Heart left ventricle (tissue), 16 donors: ENCODE data around the gene MAML3. TPM values are rescaled to one million over a fixed set of nuclear protein-coding genes. Genes with fewer than 3 reads are reported as not detected.

Experiments
- ATAC-seq, 4 donors: fragments of 200-7000 bp; cut with Tn5 transposase; one replicate each; pipeline ENCODE4 v1.9.1; 2020 to 2022; ENCODE audit warnings: moderate library complexity in 4 of 4, mild to moderate bottlenecking in 3 of 4, moderate number of reproducible peaks in 1 of 4
- DNase-seq, 5 donors: peaks; one replicate each; pipeline ENCODE4 v3.0.0-alpha.2; 2020
- H3K27ac ChIP-seq, 12 donors: fragments of 200-600 bp; sonication (generic) in 4 of 12; one replicate each; pipeline versions ENCODE4 v1.5.0 to v1.8.0; 2016 to 2022; ENCODE audit warnings: mild to moderate bottlenecking in 2 of 12
- H3K27me3 ChIP-seq, 9 donors: fragments of 200-600 bp; sonication (generic) in 2 of 9; one replicate each; pipeline versions ENCODE4 v1.5.1 to v1.8.0; 2016 to 2022; ENCODE audit warnings: mild to moderate bottlenecking in 3 of 9
- H3K36me3 ChIP-seq, 9 donors: fragments of 200-600 bp; sonication (generic) in 2 of 9; one replicate each; pipeline versions ENCODE4 v1.5.0 to v1.8.0; 2018 to 2022; ENCODE audit warnings: mild to moderate bottlenecking in 2 of 9
- H3K4me1 ChIP-seq, 12 donors: fragments of 200-600 bp; sonication (generic) in 4 of 12; one replicate each; pipeline versions ENCODE4 v1.5.0 to v1.8.0; 2016 to 2022; ENCODE audit warnings: mild to moderate bottlenecking in 3 of 12
- H3K4me3 ChIP-seq, 12 donors: fragments of 200-600 bp; sonication (generic) in 4 of 12; one replicate each; pipeline versions ENCODE4 v1.5.0 to v1.8.0; 2017 to 2022; ENCODE audit warnings: mild to moderate bottlenecking in 9 of 12, moderate library complexity in 4 of 12
- H3K9me3 ChIP-seq, 12 donors: fragments of 200-600 bp; sonication (generic) in 4 of 12; one replicate each; pipeline versions ENCODE4 v1.5.0 to v1.8.0; 2016 to 2022; ENCODE audit warnings: mild to moderate bottlenecking in 1 of 12
- CTCF ChIP-seq, 12 donors: fragments of 200-600 bp; sonication (generic) in 4 of 12; IDR thresholded peaks; one replicate each; pipeline versions ENCODE4 v1.5.0 to v1.8.0; 2018 to 2022; ENCODE audit warnings: antibody characterized with exemption in 12 of 12, mild to moderate bottlenecking in 5 of 12
- POLR2A ChIP-seq, 2 donors: fragments of 450-650 bp; IDR thresholded peaks; one replicate each; pipeline ENCODE4 v1.6.1; 2017; ENCODE audit warnings: antibody characterized with exemption in 2 of 2, mild to moderate bottlenecking in 2 of 2, moderate library complexity in 2 of 2
- WGBS, 4 donors: extraction: QIAGEN DNeasy Blood & Tissue Kit in 2 of 4; methylation state at CpG; one replicate each; pipeline versions ENCODE4 v1.1.5 to v1.1.7; 2013 to 2018; 5-methylcytosine and 5-hydroxymethylcytosine counted together
- intact Hi-C, 10 donors: fragments of 100-400 bp; cut with DNase I; formaldehyde crosslinking; loops; one replicate each; pipeline versions ENCODE4 v1.11.1 to v1.14.2; 2022
- polyA plus RNA-seq, 2 donors: library from polyadenylated mRNA; stranded (reverse); fragments of 200-250 nt; gene quantifications; one replicate each; pipeline ENCODE4 v1.2.3, GENCODE V29; 2013
- total RNA-seq, 9 donors: library from RNA; depleted of rRNA in 2 of 9; stranded (reverse); fragments of >200 nt in 2 of 9; fragmentation: NEBNext Ultra II Directional in 3 of 9; extraction: Animal tissue kit (Norgen Biotek cat#: 25700) in 3 of 9; gene quantifications; one replicate each; pipeline versions ENCODE4 v1.1.0 to v1.2.4, GENCODE V29; 2016 to 2023
- donor health status: ischemic (EF 13 %, LVEDD 7.1; RV severe dilation, severe dysfunction).
- donor health status: healthy with polysubstance abuse.
- donor health status: DM: no; HTN: yes; CAD: no.
- donor health status: DM: no; HTN: no; CAD: no.
- donor health status: ischemic (EF 25% LVEDD 6.9; RV normal size, moderate dysfunction).
- donor health status: ischemic (EF 25% LVEDD 5.7; RV mildly dilated, moderate dysfunction).
- donor health status: healthy.
- donor health status: DM: yes; HTN: yes; CAD: no.
- donor health status: ischemic (EF 35%, LVEDD 5.7; RV mildly dilated, moderate dysfunction).
- donor health status: nonischemic (EF 11% LVEDD 7.7; RV severe dilation, severe dysfunction).
- donor health status: DM: yes; HTN: yes; CAD: no.
- donor health status: PGD.
- donor health status: ischemic (EF 29% LVEDD 5.4; RV normal size, mild dysfunction).
- donor health status: nonischemic (EF 23%, LVEDD 6.1; RV moderate dilation, normal function).

MAML3 gene
- total and polyA plus RNA-seq, 11 donors, result 0.76 to 5.9 (median 2.4) TPM

GRCh38 chr4:139746431-139747171 is 407.4 kb downstream of the MAML3 start:
- Histone ChIP-seq H3K4me1 (peaks cover 0 to 14% (median 4%) of the 10 kb centered on the region in 12 donors), H3K9me3 (no peaks in the 10 kb centered on the region), H3K36me3 (no peaks in the 10 kb centered on the region), H3K27me3 (no peaks in the 10 kb centered on the region), H3K4me3 (no peak overlapping the region), H3K27ac (no peak overlapping the region)
- 79 to 88% (median 83%) methylated on average over 12 of the region's 12 CpGs for WGBS, 4 donors
- TF ChIP-seq POLR2A (IDR thresholded peaks at IDR 0.05) (no peak), CTCF (IDR thresholded peaks at IDR 0.05) (no peak)
- intact Hi-C loops, result no loop called here
- DNase-seq, result no peak
- no peak for ATAC-seq

- H3K27ac ChIP-seq, result no peak overlapping the region
- peaks cover 0 to 27% (median 16%) of the 10 kb centered on the region in 12 donors for H3K4me1 ChIP-seq
- 92 to 95% (median 93%) methylated on average over 6 of the region's 6 CpGs for WGBS, 4 donors
- intact Hi-C loops, result no loop called here
- DNase-seq, result no peak
- no peak for ATAC-seq
- H3K27me3 ChIP-seq, result no peaks in the 10 kb centered on the region
- H3K4me3 ChIP-seq, result no peak overlapping the region
- no peaks in the 10 kb centered on the region for H3K9me3 ChIP-seq
- no peaks in the 10 kb centered on the region for H3K36me3 ChIP-seq
- TF ChIP-seq POLR2A (IDR thresholded peaks at IDR 0.05), result no peak
- no peak for TF ChIP-seq CTCF (IDR thresholded peaks at IDR 0.05)
Observed at GRCh38 chr4:139745111-139745639, 408.8 kb downstream of the MAML3 start.

DNA sequence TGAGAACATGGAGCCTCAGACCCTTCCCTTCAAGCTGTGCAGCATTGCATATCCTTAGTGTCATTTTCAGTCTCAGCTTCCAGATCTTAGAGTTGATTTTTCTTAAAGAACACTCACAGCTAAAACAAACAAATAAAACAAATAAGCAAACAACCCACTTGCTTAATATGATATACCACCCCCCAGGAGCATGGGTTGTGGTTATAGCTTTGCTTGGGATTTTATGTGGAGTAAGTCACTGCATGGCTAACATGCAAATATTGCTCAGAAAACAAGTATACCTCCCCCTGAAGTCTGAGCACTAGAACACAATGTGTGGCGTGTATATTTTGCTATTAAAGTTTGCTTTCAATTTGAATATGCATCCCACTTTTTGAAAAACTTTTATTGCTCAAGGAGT is 409.8 kb downstream of the MAML3 start:
- TF ChIP-seq CTCF (IDR thresholded peaks at IDR 0.05), result no peak
- no peak for TF ChIP-seq POLR2A (IDR thresholded peaks at IDR 0.05)
- no peaks in the 10 kb centered on the region for H3K9me3 ChIP-seq
- DNase-seq, result no peak
- no peaks in the 10 kb centered on the region for H3K27me3 ChIP-seq
- intact Hi-C loops, result loop anchor here in 2 of 10 donors (5.0 kb wide), 2 partner anchors 118 to 513 kb away; no protein-coding TSS in a partner anchor
- H3K4me1 ChIP-seq, result peaks cover 0 to 36% (median 23%) of the 10 kb centered on the region in 12 donors
- no peaks in the 10 kb centered on the region for H3K36me3 ChIP-seq
- H3K4me3 ChIP-seq, result no peak overlapping the region
- ATAC-seq, result no peak
- H3K27ac ChIP-seq, result no peak overlapping the region
- WGBS, 4 donors, result 93 to 100% (median 97%) methylated on average over 1 of the region's 1 CpG

DNA sequence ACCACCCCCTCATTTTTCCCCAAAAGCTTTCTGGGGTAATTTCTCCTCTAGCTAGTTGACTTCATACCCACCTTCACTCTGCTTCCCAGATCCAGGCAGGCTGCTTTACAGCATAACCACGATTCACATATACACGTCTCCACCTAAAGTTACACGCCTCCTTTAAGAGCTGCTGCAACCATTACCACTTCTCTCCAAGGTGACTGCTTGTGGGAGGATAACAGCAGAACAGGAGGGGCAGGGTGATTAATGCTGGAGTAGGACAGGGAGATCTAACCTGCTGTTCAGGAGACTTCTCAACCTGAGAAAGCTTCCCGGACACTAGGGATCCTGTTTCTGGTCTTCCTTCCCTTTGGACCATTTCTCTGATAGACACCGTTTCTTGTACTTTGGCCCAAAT is 411.0 kb downstream of the MAML3 start:
- Histone ChIP-seq H3K4me3 (no peak overlapping the region), H3K9me3 (no peaks in the 10 kb centered on the region)
- no peak for TF ChIP-seq POLR2A (IDR thresholded peaks at IDR 0.05)
- TF ChIP-seq CTCF (IDR thresholded peaks at IDR 0.05), result no peak

More for the DNA sequence above, 411.0 kb downstream of the MAML3 start:
- Histone ChIP-seq H3K27me3 (no peaks in the 10 kb centered on the region), H3K4me1 (peaks cover 0 to 46% (median 25%) of the 10 kb centered on the region in 12 donors), H3K27ac (no peak overlapping the region), H3K36me3 (no peaks in the 10 kb centered on the region)
- intact Hi-C loops, result loop anchor here in 2 of 10 donors (5.0 kb wide), 2 partner anchors 119 to 514 kb away; no protein-coding TSS in a partner anchor
- ATAC-seq (no peak), DNase-seq (no peak)
- 66 to 73% (median 71%) methylated on average over 5 of the region's 5 CpGs for WGBS, 4 donors
